RKO (cell line): ENCODE data around the gene DPAGT1.
"Not testable (repeated sequence)": the region's sequence is repeated elsewhere in the genome, so short reads cannot be mapped to it uniquely, and the experiment has no call there.

Experiments used
- DNase-seq: peaks from one replicate; pipeline ENCODE4 v3.0.0-alpha.2; 2016; ENCODE audit warnings: low spot score

DPAGT1 gene

DNA sequence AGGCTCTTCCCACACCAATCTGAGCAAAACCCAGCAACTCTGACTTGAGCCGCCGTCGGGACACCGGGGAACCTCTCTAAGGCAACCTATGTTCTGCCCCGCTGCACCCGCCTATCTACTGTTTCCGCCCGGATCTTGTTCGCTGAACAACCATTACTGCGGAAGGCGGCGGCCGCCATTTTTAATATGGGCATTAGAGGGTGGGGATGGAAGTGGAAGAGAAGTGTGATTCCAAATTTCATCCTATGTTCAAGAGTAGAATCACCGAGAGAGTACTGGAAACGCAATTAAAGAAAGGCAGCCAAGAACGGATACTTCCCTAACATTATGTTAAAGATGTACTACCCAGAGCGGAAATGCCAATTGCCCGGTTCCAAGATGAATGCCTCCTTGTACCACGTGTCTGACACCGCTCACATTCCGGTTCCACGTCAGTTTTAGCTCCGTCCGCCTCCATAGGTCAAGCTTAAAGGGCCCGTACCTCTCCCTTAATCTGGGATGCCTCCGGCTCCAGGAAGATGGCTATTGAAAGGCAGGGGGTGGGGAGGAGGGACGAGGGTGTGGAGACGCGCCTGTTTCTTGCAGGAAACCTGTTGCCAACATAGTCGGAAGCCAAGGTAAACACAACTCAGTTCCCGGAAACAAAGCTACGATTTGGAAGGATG is at the start of gene DPAGT1:
TSS of gene DPAGT1 (minus strand) at position 95 of the 665 bp plus-strand sequence. CDS start 198 bp downstream, outside the sequence.
- DNase-seq, result peak; percentile 98

DNA sequence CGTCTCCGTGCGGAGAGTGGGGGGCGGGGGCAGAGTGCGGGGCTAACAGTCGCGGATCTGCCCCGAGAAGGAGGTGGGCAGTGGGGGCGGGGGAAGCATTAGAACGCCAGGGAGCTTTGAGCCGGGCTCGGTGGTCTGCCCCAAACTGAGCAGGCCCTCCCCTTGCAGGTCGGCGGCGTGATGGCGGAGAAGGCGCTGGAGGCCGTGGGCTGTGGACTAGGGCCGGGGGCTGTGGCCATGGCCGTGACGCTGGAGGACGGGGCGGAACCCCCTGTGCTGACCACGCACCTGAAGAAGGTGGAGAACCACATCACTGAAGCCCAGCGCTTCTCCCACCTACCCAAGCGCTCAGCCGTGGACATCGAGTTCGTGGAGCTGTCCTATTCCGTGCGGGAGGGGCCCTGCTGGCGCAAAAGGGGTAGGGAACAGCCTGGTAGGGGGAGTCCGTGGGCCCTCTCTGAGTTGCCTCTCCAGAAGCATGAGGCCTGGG is 48.2 kb upstream of the DPAGT1 start:
- DNase-seq, result no peak

GRCh38 chr11:119149018-119149785 is 47.5 kb upstream of the DPAGT1 start, which contains the start of gene ABCG4:
ABCG4 (plus strand) TSS chr11:119149052; CDS start chr11:119149966, 914 bp downstream.
- DNase-seq, result no peak

DNA sequence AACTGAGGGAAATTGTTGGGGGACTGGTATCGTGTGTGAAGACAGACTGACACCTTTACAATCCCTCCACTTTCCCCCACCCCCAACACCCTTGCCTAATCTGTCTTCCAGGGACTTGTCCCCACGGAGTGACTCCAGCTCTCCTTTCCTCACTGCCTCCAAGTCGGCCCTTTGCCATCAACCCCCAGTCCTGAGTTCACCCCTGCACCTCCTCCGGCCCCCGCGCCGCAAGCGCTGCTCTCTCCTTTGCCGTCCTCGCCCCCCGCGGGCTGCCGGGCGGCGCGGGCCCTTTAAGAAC is 47.0 kb upstream of the DPAGT1 start:
- DNase-seq, result no peak

DNA sequence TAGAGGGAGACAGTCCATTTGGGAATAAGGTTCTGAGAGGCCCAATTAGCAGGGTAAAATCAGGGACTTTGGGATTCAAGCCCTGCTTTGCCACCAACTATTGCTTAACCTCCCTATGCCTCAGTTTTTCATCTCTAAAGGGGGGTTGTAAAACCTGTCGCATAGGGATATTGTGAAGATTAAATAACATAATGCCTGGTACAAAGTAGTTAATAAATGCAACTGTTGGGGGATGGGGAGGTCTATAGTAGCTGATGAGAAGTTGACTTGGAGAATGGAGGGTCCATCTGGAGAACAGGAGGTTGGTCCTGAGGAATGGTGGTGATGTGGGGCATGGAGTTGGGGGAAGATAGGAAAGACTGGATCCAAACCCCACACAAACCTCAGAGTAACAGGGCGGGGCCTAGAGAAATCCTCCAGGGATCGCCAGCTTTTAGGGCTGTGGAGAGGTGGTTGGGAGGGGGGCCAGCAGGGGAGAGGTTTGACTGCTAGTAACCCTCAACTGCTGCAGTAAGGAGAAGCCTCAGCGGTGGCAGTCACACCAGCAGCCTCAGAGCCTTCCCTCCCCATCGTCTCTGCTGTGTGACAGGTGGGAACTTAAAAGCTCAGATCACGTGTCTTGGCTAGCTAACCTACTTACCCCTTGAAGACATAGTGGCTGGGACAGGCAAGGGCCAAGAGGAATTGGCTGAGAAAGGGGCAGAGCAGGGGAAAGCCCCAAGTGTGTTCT is 46.1 kb upstream of the DPAGT1 start:
- DNase-seq, result no peak

DNA sequence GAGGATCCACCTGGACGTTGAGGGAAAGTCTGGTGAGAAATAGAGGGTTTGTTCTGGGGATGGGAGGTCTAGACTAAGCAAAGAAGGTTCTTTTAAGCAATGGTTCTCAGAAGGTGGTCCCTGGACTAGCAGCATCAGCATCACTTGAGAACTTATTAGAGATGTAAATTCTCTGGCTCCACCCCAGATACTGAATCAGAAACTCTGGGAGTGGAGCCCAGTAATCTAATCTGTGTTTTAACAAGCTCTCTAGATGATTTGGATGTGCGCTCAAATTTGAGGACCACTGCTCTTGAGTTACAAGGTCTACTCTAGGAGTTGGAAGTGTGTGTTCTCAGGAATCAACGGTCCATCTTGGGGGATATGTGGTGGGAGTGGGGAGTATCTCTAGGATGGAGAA is 43.9 kb upstream of the DPAGT1 start:
- DNase-seq, result no peak

DNA sequence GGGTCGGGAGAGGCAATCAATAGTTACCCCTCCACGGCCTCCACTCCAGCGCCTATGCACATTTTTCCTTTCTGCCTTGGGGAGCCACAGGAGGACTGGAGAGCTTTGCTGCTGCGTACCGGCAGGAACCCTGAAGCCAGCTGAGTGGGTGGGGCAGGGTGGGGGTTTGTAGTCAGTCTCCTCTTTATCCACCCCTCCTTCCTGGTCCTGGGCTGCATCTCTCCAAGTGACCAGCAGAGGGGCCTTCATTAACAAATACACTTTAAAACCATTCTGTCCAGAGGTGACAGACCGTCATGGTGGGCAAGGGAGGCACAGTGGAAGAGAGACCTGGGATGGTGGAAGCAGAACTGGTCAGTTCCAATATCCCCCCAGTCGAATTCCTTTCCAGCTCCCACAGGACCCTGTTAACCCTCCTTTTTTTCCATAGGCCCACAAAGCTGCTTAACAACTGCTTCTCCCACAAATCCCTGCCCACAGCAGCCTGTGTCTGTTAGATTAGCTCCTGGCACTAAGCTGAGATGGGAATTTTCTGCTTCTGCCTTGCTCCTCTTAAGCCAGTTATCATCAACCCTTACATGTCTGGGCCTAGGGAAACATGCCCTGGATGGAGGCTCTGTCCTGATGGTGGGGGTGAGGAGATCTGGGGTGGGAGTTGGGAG is 43.3 kb upstream of the DPAGT1 start:
- peak; percentile 85 for DNase-seq

DNA sequence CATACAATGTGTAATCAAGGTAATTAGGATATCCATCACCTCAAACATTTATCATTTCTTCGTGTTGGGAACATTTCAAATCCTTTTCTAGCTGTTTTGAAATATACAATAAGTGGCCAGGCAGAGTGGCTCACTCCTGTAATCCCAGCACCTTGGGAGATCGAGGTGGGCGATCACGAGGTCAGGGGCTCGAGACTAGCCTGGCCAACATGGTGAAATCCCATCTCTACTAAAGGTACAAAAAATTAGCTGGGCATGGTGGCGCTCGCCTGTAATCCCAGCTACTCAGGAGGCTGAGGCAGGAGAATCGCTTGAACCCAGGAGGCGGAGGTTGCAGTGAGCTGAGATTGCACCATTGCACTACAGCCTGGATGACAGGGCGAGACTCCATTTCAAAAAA is 37.6 kb upstream of the DPAGT1 start:
- DNase-seq, result not testable (repeated sequence)

DNA sequence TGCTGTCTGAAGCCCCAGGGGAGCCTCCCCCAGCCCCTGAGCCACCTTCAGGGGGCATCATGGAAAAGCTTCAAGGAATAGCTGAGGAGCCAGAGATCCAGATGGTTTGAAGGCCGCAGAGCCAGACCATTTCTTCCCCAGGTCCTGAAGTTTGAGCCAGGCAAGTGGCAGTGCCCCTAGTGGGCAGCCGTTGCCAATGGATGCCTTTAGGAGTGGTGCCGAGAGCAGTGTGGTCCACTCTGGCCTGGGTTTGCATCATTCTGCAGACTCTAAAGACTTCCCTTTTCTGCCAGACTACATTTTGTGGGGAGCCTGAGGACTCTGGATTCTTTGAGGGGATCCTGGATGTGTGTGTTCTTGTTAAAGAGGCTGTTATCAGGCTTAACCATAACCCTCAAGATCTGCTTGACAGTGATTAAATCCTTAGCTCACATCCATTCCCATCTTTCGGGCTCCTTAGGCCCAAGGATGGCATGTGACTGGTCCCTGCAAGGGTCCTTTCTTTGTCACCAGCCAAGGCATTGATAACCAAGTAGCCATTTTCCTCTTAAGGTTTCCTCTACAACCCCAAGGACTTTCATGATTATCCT is 32.8 kb upstream of the DPAGT1 start:
- DNase-seq, result no peak

GRCh38 chr11:119130662-119131061 is 29.0 kb upstream of the DPAGT1 start:
- DNase-seq, result no peak

GRCh38 chr11:119126675-119127268 is 25.1 kb upstream of the DPAGT1 start:
- DNase-seq, result no peak

GRCh38 chr11:119125821-119126220 is 24.2 kb upstream of the DPAGT1 start:
- DNase-seq, result no peak

DNA sequence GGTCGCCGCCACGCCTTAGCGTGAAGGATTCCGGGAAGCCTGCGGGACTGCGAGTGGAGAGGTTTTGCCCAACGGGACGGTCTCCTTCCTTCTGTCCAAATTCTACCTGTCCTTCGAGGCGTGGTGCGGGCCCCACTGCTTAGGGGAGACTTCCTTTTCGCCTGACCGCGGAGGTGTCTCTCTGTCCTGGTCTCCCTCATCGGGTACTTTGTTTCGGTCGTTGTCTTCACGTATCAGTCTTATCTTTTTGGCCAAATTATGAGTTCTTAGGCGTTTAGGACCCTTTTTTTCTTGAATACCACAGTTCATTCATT is 20.1 kb upstream of the DPAGT1 start:
- DNase-seq, result no peak

GRCh38 chr11:119121008-119121810 is 19.6 kb upstream of the DPAGT1 start, which contains the start of gene HINFP:
HINFP (plus strand) TSS chr11:119121580; CDS start chr11:119126945, 5,365 bp downstream.
- DNase-seq, result peak; percentile 99

DNA sequence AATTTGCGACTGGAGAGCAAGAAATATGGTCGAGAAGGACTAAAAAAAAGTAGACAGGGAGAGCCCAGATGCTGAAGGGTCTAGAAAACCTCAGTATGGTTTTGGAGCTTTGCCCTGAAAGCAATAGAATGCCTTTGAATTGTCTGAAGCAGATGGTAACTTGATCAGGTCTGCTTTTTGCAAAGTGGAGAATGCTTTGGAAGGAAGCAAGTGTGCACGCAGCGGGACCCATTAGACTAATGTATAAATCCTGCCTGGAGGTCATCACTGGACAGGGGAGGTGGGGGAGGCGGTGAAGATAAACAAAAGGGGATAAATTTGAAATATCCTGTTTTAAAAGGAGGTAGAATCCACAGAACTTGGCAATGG is 19.0 kb upstream of the DPAGT1 start:
- peak; percentile 39 for DNase-seq

DNA sequence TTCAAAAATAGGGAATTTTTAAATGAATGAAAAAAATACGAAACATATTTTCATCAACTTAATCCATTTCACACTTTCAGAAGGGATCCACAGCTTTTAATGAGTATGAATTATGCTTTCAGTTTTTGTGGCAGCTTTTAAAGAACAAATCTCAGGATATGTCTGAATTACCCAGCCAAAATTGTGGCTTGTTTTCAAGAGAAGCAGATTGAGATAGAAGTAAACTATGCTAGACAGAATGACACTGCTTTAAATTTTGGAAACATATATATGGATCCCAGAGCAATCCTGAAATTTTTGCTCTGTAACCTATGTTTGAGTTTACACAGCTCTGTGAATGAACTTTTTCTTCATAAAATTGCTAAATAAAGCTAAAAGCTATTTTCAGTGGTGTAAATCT is 17.3 kb upstream of the DPAGT1 start:
- no peak for DNase-seq

DNA sequence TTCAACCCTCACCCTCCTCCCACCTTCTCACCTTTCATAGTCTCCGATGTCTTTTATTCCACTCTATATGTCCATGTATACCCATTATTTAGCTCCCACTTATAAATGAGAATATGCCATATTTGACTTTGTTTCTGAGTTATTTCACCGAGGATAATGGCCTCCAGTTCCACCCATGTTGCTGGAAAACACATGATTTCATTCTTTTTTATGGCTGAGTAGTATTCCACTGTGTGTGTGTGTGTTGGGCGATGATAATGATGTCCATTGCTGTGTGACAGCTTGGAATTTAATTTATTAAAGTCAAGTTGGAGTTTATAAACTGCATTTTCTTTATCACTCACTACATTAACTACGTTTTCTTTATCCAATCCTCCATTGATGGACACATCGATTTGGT is 16.6 kb upstream of the DPAGT1 start:
- DNase-seq, result no peak

DNA sequence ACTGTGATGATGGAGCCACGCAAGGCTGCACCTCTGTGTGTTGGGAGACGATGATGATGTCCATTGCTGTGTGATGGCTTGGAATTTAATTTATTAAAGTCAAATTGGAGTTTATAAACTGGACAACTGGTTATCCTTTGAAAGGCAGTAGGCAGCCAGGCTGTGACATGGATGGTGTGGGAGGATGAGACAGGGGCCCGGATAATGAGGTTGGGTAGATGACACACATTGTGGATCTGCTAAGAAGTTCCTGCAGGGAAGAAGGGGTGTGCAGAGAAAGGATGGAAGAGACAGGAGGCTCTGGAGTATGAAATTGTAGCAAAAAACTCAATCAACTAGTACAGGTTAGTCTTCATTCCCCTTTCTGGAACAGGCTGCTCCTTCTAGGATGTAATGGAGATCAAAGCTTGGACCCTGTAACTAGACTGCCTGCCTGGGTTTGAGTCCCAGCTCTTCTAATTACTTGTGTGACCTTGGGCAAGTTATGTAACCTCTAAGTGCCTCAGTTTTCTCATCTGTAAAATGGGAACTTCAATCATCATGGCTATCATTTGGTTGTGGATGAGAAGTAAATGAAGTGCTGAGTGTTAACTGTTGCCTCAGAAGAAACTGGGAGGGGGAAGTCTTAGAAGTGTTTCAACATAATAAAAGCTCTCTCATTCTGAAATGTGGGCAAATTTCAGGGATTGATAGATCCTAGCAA is 15.5 kb upstream of the DPAGT1 start:
- no peak for DNase-seq

DNA sequence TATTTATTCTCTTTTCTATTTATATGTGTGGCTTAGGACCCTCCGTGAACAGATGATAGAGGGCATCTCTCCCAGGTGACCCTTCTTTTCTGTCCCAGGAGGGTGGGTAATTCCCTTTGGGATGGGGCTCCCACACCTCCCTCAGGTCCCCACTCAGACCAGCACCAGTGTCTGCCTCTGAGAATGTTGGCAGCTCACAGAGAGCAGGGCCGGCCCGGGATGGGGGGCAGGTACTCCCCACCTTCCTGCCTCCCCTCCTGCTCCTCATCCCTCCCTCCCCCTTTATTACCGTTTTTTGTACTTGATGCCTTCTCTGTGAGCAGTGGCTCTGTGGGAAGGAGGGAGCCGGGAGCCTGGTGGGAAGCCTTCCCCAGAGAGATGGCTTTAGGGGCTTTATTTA is 14.9 kb upstream of the DPAGT1 start:
- DNase-seq, result no peak

DNA sequence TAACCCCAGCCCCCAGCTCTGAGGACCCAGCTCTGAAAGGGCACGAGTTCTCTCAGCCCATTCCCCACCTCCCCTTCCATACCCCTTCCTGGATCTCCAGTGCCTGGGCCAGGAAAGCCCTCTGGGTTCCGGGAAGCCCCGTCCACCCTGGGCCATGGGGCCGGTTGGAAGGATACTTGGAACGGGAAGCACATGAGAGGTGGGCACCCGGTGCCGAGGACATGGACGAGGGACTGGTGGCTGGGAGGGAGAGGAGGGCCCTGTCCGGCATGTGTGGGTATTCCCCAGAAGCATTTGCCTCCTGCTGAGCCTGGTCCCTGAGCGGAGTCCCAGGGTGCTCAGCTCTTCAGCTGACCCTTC is 14.6 kb upstream of the DPAGT1 start:
- no peak for DNase-seq
